OCI-LY3 (cell line): Measurements from ENCODE around the gene VCAM1.

Experiments used
- H2AFZ ChIP-seq: fragments of 200-600, 300-600 bp; shearing (Covaris generic); 2 replicates; pipeline ENCODE4 v1.6.0; 2014; ENCODE audit warnings: antibody characterized with exemption, low read depth, low read length
- H3K27ac ChIP-seq: fragments of 200-600, 300-600 bp; sonication (generic); 2 replicates; pipeline ENCODE4 v1.5.1; 2014; ENCODE audit warnings: mild to moderate bottlenecking, low read length, moderate library complexity, mixed read lengths
- H3K27me3 ChIP-seq: fragments of 200-600, 300-600 bp; sonication (generic); 2 replicates; pipeline ENCODE4 v1.6.1; 2014; ENCODE audit warnings: low read depth, low read length, mixed read lengths
- H3K36me3 ChIP-seq: fragments of 200-600, 300-600 bp; sonication (generic); replicated peaks from 2 replicates; pipeline ENCODE3; 2014; ENCODE audit warnings: low read depth, low read length, mixed read lengths
- H3K4me1 ChIP-seq: fragments of 300-600, 200-600 bp; sonication (generic); 2 replicates; pipeline ENCODE4 v1.6.1; 2014; ENCODE audit warnings: low read length, mixed read lengths
- H3K4me2 ChIP-seq: fragments of 200-600, 300-600 bp; sonication (generic); 2 replicates; pipeline ENCODE4 v1.6.1; 2014; ENCODE audit warnings: low read length, mixed read lengths
- H3K4me3 ChIP-seq: fragments of 300-600, 200-600 bp; sonication (generic); 2 replicates; pipeline ENCODE4 v1.5.1; 2014; ENCODE audit warnings: antibody characterized with exemption, mild to moderate bottlenecking, low read length, moderate library complexity
- H3K79me2 ChIP-seq: fragments of 300-600, 200-600 bp; shearing (Covaris generic); 2 replicates; pipeline ENCODE4 v1.6.1; 2014; ENCODE audit warnings: mild to moderate bottlenecking, low read length, mixed read lengths
- H3K9ac ChIP-seq: fragments of 300-600, 200-600 bp; shearing (Covaris generic); 2 replicates; pipeline ENCODE4 v1.6.0; 2014; ENCODE audit warnings: mild to moderate bottlenecking, low read length, moderate library complexity
- H3K9me3 ChIP-seq: fragments of 200-600, 300-600 bp; shearing (Covaris generic); 2 replicates; pipeline ENCODE4 v1.6.1; 2014; ENCODE audit warnings: low read length, mixed read lengths; ENCODE audit not compliant: insufficient read depth
- H4K20me1 ChIP-seq: fragments of 200-600, 300-600 bp; sonication (generic); 2 replicates; pipeline ENCODE4 v1.6.1; 2016; ENCODE audit warnings: low read length, mixed read lengths; ENCODE audit not compliant: insufficient read depth
- EZH2phosphoT487 ChIP-seq: fragments of 200-600 bp; shearing (Covaris generic); IDR thresholded peaks from 2 replicates; pipeline ENCODE4 v1.6.1; 2018; ENCODE audit warnings: antibody characterized with exemption, mixed run types, low read depth
- TF ChIP-seq, protein P1 (sequence below): fragments of 200-600, 300-600 bp; sonication (generic); IDR thresholded peaks from 2 replicates; pipeline ENCODE4 v1.5.1; 2014; ENCODE audit warnings: antibody characterized with exemption, low read length, low read depth

The VCAM1 gene

DNA sequence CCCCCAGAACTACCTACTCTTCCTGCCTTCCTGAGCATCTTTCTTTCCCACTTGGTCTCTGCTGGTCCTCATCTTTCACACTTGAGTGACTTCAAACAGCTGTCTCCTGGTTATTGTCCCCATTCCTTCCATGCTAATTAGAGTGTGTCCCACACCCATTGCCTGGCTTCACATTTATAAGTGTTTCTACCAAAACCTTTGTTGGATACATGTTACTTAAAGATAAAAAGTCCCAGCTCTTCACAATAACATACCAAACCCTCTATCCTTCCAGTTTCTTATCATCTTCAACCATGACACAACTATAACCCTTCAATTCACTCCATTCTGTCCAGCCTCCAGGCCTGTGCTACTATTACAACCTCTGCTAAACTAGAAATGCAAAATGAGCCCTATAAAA, 41.0 kb downstream of the VCAM1 start:
- Histone ChIP-seq H3K27me3 (no peaks in the 10 kb centered on the region), H4K20me1 (no peaks in the 10 kb centered on the region), H3K27ac (no peak overlapping the region), H3K79me2 (no peaks in the 10 kb centered on the region), H2AFZ (no peak overlapping the region), H3K36me3 (no peaks in the 10 kb centered on the region), H3K4me1 (no peaks in the 10 kb centered on the region), H3K9ac (no peak overlapping the region), H3K4me2 (no peak overlapping the region), H3K9me3 (no peaks in the 10 kb centered on the region), H3K4me3 (no peak overlapping the region)
- TF ChIP-seq EZH2phosphoT487, result no peak
- TF ChIP-seq, protein P1, sequence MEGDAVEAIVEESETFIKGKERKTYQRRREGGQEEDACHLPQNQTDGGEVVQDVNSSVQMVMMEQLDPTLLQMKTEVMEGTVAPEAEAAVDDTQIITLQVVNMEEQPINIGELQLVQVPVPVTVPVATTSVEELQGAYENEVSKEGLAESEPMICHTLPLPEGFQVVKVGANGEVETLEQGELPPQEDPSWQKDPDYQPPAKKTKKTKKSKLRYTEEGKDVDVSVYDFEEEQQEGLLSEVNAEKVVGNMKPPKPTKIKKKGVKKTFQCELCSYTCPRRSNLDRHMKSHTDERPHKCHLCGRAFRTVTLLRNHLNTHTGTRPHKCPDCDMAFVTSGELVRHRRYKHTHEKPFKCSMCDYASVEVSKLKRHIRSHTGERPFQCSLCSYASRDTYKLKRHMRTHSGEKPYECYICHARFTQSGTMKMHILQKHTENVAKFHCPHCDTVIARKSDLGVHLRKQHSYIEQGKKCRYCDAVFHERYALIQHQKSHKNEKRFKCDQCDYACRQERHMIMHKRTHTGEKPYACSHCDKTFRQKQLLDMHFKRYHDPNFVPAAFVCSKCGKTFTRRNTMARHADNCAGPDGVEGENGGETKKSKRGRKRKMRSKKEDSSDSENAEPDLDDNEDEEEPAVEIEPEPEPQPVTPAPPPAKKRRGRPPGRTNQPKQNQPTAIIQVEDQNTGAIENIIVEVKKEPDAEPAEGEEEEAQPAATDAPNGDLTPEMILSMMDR, result no peak

DNA sequence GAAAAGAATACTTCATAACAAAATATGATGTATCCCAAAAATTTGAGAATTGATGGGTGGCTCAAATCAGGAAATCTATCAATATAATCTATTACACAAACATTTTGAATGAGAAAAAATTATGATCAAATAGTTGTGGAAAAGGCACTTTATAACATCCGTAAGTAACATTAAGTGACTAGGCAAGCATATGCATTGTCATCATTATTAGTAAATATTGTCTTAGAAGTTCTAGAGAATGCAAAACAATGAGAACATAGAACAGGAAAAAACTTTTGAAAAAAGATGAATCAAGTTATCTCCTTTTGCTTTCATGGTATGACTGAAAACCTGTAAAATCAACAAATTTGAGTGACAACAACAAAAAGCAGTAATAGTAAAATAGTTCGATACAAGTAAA, 42.9 kb downstream of the VCAM1 start:
- Histone ChIP-seq H3K4me1 (no peaks in the 10 kb centered on the region), H3K4me2 (no peak overlapping the region), H3K36me3 (no peaks in the 10 kb centered on the region), H3K79me2 (no peaks in the 10 kb centered on the region), H4K20me1 (no peaks in the 10 kb centered on the region), H3K9ac (no peak overlapping the region), H3K4me3 (no peak overlapping the region), H3K27me3 (no peaks in the 10 kb centered on the region), H3K9me3 (no peaks in the 10 kb centered on the region), H2AFZ (no peak overlapping the region), H3K27ac (no peak overlapping the region)
- no peak for TF ChIP-seq EZH2phosphoT487
- TF ChIP-seq, protein P1, result no peak

DNA sequence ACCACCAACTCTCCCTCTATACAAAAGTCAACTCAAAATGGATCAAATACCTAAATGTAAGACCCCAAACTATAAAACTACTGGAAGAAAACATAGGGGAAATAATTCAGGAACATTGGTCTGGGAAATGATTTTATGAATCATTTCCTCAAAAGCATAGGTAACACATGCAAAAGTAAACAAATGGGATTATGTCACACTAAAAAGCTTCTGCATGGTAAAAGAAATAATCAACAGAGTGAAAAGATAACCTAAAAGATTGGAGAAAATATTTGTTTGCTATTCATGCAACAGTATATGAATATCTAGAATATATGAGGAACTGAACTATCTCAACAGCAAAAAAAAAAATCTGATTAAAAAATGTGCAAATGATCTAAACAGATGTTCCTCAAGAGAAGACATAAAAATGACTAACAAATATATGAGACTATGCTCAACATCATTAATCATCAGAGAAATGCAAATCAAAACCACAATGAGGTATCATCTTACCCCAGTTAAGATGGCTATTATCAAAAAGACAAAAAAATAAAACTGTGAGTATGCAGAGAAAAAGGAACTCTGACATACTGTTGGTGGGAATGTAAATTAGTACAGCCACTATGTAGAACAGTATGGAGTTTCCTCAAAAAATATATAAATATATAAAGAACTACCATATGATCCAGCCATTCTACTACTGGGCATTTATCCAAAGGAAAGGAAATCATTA, 47.8 kb downstream of the VCAM1 start:
- Histone ChIP-seq H3K4me3 (no peak overlapping the region), H3K36me3 (no peaks in the 10 kb centered on the region), H4K20me1 (no peaks in the 10 kb centered on the region), H3K4me1 (no peaks in the 10 kb centered on the region), H3K27ac (no peak overlapping the region), H3K9me3 (no peaks in the 10 kb centered on the region), H2AFZ (no peak overlapping the region), H3K4me2 (no peak overlapping the region), H3K79me2 (no peaks in the 10 kb centered on the region), H3K27me3 (no peaks in the 10 kb centered on the region), H3K9ac (no peak overlapping the region)
- TF ChIP-seq, protein P1, result no peak
- TF ChIP-seq EZH2phosphoT487, result no peak

DNA sequence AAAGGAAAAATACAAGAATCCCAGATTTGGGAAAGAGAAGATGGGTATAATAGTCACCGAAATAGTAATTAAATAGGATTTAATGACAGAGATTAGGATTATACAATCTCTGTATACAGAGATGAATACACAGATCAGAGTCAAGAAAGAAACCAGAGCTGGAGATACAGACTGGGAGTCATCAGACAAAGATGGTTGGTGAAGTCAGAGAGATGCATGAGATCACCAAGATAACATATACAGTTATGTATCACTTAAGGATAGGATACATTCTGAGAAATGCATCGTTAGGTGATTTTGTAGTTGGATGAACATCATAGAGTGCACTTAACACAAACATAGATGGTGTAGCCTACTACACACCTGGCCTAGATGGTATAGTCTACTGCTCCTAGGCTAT, 49.8 kb downstream of the VCAM1 start:
- H3K4me2 ChIP-seq, result no peak overlapping the region
- H3K27ac ChIP-seq, result no peak overlapping the region
- no peak overlapping the region for H2AFZ ChIP-seq
- no peak overlapping the region for H3K4me3 ChIP-seq
- no peaks in the 10 kb centered on the region for H3K36me3 ChIP-seq
- no peaks in the 10 kb centered on the region for H4K20me1 ChIP-seq
- H3K4me1 ChIP-seq, result no peaks in the 10 kb centered on the region
- H3K79me2 ChIP-seq, result no peaks in the 10 kb centered on the region
- no peak overlapping the region for H3K9ac ChIP-seq
- H3K27me3 ChIP-seq, result no peaks in the 10 kb centered on the region
- TF ChIP-seq, protein P1, result no peak
- TF ChIP-seq EZH2phosphoT487, result no peak
- H3K9me3 ChIP-seq, result no peaks in the 10 kb centered on the region
